SH-SY5Y (cell line): ENCODE results near the gene SAPCD1.

Experiments used
- GATA2 ChIP-seq: IDR thresholded peaks from 2 replicates; pipeline ENCODE4 v1.6.1; 2011; ENCODE audit warnings: mild to moderate bottlenecking, low read depth, low read length
- GATA3 ChIP-seq: IDR thresholded peaks from 2 replicates; pipeline ENCODE4 v1.6.1; 2011; ENCODE audit warnings: low read depth, mild to moderate bottlenecking, low read length, moderate library complexity

DNA sequence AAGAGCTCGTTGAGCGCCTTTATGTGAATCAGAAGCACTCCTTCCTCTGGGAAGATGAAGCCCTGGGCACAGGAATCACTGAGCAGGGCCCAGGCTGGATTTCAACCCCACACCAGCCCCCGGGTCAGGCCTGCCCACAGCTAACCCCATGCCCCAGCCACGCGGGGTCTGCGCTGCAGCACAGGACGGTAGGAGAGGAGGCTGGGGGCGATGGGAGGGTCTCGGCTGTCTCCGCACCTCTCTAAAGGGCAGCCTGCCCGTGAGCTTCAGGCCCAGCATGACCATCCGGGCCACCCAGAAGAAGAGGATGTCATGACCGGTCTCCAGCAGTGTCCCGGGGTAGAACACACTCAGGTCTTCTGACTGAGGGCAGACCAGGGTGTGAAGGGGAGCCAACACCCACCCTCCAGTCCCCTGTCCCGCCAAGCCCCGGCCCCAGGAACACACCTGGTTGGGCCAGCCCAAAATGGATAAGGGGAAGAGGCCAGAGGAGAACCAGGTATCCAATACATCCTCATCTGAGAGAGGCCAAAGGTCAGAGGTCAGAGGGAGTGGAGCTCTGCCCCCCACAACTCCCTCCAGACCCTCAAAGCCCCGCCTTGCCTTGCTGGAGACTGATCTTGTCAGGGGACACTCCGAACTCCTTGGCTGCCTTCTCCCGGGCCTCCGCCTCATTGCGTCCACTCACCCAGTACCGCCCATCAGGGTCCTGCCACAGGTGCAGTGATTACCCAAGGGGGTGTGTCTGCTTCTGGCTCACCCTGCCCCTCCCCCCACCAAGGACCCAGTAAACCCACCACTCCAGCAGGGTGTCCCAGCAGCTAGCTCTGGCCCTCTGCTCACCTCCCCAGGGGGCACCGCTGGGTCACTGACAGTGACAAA lies 19.0 kb downstream of the SAPCD1 start:
- TF ChIP-seq GATA2 (no peak), GATA3 (no peak)
